Measurements from ENCODE around the gene FDX2. TPM values are rescaled to one million over a fixed set of nuclear protein-coding genes. Genes with fewer than 3 reads are reported as not detected.
"Not testable (repeated sequence)": the region's sequence is repeated elsewhere in the genome, so short reads cannot be mapped to it uniquely, and the experiment has no call there.

The FDX2 gene
- total RNA-seq, 1 experiment from 2014 or later: 30.3 TPM

DNA sequence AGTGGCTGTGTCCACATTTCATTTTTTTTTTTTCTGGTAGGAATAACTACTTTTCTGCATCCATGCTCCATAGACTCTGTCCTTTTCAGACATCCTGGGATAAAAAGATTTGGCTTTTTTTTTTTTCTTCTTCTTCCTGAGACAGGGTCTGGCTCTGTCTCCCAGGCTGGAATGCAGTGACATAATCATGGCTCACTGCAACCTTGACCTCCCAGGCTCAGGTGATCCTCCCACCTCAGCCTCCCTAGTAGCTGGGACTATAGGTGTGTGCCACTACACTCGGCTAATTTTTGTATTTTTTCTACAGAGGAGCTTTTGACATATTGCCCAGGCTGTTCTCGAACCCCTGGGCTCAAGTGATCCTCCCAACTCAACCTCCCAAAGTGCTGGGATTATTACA, 27.7 kb upstream of the FDX2 start:
- POLR2A ChIA-PET: interaction anchor here (5.0 kb wide), 1 partner anchor 9 kb away, joined by 22 read pairs; the partner anchor contains the start of gene RAVER1
- TF ChIP-seq, protein P1, sequence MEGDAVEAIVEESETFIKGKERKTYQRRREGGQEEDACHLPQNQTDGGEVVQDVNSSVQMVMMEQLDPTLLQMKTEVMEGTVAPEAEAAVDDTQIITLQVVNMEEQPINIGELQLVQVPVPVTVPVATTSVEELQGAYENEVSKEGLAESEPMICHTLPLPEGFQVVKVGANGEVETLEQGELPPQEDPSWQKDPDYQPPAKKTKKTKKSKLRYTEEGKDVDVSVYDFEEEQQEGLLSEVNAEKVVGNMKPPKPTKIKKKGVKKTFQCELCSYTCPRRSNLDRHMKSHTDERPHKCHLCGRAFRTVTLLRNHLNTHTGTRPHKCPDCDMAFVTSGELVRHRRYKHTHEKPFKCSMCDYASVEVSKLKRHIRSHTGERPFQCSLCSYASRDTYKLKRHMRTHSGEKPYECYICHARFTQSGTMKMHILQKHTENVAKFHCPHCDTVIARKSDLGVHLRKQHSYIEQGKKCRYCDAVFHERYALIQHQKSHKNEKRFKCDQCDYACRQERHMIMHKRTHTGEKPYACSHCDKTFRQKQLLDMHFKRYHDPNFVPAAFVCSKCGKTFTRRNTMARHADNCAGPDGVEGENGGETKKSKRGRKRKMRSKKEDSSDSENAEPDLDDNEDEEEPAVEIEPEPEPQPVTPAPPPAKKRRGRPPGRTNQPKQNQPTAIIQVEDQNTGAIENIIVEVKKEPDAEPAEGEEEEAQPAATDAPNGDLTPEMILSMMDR (IDR thresholded peaks at IDR 0.05; ENCODE audit: unreplicated experiment): no peak
- Mint-ChIP-seq H3K27ac (ENCODE audit: low read depth, unreplicated experiment) (no peak overlapping the region), H3K9me3 (ENCODE audit: unreplicated experiment) (no peaks in the 10 kb centered on the region), H3K36me3 (ENCODE audit: insufficient read depth, unreplicated experiment) (no peaks in the 10 kb centered on the region), H3K4me1 (ENCODE audit: insufficient read depth, unreplicated experiment) (peaks cover 4% of the 10 kb centered on the region), H3K4me3 (ENCODE audit: unreplicated experiment) (no peak overlapping the region), H3K27me3 (ENCODE audit: insufficient read depth, unreplicated experiment) (no peaks in the 10 kb centered on the region)
- DNase-seq (ENCODE audit: unreplicated experiment): no peak
- intact Hi-C loops (cut with micrococcal nuclease): no loop called here
- BruUV-seq (replicated peaks): no TSS peak
- CTCF ChIA-PET: interaction anchor here (0.6 to 1.2 kb wide), 4 partner anchors 8 to 405 kb away, joined by 3 read pairs; no protein-coding TSS in a partner anchor

DNA sequence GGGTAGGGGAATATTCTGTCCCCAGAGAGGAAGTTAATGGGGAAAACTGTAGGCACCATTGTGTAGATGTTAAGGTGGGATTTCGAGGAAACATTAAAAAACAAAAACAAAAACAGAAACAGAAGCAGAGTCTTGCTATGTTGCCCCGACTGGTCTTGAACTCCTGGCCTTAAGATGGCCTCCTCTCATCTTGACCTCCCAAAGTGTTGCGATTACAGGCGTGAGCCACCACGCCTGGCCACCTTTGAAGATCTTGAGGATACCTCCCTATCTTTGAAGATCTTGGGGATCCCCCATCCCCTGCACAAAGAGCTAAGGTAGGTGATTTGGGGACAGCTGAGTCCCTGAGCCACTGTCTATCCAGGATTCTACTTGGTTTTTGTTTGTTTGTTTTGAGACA, 24.2 kb upstream of the FDX2 start:
- TF ChIP-seq, protein P1 (IDR thresholded peaks at IDR 0.05; ENCODE audit: unreplicated experiment): no peak
- BruUV-seq (replicated peaks): no TSS peak
- DNase-seq (ENCODE audit: unreplicated experiment): no peak
- H3K27me3 Mint-ChIP-seq (ENCODE audit: insufficient read depth, unreplicated experiment): no peaks in the 10 kb centered on the region
- no peak overlapping the region for H3K4me3 Mint-ChIP-seq (ENCODE audit: unreplicated experiment)
- intact Hi-C loops (cut with micrococcal nuclease): no loop called here
- H3K27ac Mint-ChIP-seq (ENCODE audit: low read depth, unreplicated experiment): no peak overlapping the region
- POLR2A ChIA-PET: no interaction called here
- H3K36me3 Mint-ChIP-seq (ENCODE audit: insufficient read depth, unreplicated experiment): no peaks in the 10 kb centered on the region
- H3K9me3 Mint-ChIP-seq (ENCODE audit: unreplicated experiment): no peaks in the 10 kb centered on the region
- CTCF ChIA-PET: interaction anchor here (0.6 to 1.2 kb wide), 2 partner anchors 65 to 119 kb away, joined by 3 read pairs; no protein-coding TSS in a partner anchor
- H3K4me1 Mint-ChIP-seq (ENCODE audit: insufficient read depth, unreplicated experiment): no peaks in the 10 kb centered on the region

DNA sequence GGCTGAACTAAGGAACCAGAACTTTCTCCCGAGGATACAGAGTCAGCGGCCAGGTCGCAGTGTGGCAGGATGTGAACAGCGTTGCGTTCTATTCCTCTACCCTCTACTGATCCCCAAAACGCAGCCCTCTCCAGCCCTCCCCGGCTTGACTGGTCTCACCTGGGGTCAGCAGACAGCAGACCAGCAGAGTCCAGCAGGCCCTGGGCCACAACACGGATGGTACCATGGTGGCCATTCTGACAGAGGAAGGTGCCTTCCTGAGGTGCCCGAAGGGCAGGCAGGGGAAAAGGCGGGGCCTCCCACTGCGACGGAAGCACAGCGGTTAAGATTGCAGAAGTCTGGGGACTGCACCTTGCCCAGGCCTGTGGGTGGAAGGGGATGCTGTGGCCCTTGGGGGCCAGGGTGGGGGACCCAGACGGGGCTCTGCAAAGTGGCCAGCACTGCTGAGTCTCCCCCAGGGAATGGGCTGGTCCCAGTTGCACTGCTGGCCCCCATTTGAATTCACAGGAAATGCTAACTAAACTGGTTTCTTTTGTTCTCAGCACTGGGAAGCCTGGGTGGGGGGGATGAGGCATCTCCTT, 23.7 kb upstream of the FDX2 start, which contains the start of gene ICAM3:
Gene ICAM3 (minus strand): TSS at position 245 of the 581 bp plus-strand sequence. CDS start 10 bp downstream, at position 235.
- Mint-ChIP-seq H3K27me3 (ENCODE audit: insufficient read depth, unreplicated experiment) (no peaks in the 10 kb centered on the region), H3K4me1 (ENCODE audit: insufficient read depth, unreplicated experiment) (no peaks in the 10 kb centered on the region), H3K27ac (ENCODE audit: low read depth, unreplicated experiment) (no peak within 1 kb of the TSS), H3K36me3 (ENCODE audit: insufficient read depth, unreplicated experiment) (no peaks in the 10 kb centered on the region), H3K9me3 (ENCODE audit: unreplicated experiment) (no peaks in the 10 kb centered on the region), H3K4me3 (ENCODE audit: unreplicated experiment) (no peak within 1 kb of the TSS)
- DNase-seq (ENCODE audit: unreplicated experiment): no peak
- intact Hi-C loops (cut with micrococcal nuclease): no loop called here
- BruUV-seq (replicated peaks): no TSS peak
- TF ChIP-seq, protein P1 (IDR thresholded peaks at IDR 0.05; ENCODE audit: unreplicated experiment): no peak
- CTCF ChIA-PET: no interaction called here
- POLR2A ChIA-PET: no interaction called here

DNA sequence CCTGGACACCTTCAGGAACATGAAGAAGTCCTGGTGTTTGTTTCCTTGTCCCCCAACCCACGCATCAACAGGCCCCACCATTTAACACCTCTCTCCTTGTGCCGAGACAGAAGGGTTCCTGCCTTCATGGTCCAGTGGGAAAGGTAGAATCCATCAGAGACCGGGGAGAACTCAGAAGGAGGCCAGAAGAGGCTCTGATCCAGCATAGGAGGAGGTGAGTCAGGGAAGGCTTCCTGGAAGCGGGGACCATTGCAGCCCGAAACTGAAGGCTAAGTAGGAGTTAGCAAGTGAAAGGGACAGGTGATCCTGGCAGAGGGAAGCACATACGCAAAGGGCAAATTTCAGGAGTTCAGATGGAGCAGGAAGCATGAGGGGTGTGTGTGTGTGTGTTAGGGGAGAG, 23.1 kb upstream of the FDX2 start:
- intact Hi-C loops (cut with micrococcal nuclease): no loop called here
- CTCF ChIA-PET: interaction anchor here (0.6 kb wide), 1 partner anchor 31 kb away, joined by 4 read pairs; no protein-coding TSS in a partner anchor
- Mint-ChIP-seq H3K27ac (ENCODE audit: low read depth, unreplicated experiment) (no peak overlapping the region), H3K36me3 (ENCODE audit: insufficient read depth, unreplicated experiment) (no peaks in the 10 kb centered on the region), H3K4me1 (ENCODE audit: insufficient read depth, unreplicated experiment) (no peaks in the 10 kb centered on the region), H3K4me3 (ENCODE audit: unreplicated experiment) (no peak overlapping the region), H3K9me3 (ENCODE audit: unreplicated experiment) (no peaks in the 10 kb centered on the region), H3K27me3 (ENCODE audit: insufficient read depth, unreplicated experiment) (no peaks in the 10 kb centered on the region)
- TF ChIP-seq, protein P1 (IDR thresholded peaks at IDR 0.05; ENCODE audit: unreplicated experiment): no peak
- no peak for DNase-seq (ENCODE audit: unreplicated experiment)
- POLR2A ChIA-PET: interaction anchor here (1.0 kb wide), 1 partner anchor 24 kb away, joined by 4 read pairs; no protein-coding TSS in a partner anchor
- no TSS peak for BruUV-seq (replicated peaks)

DNA sequence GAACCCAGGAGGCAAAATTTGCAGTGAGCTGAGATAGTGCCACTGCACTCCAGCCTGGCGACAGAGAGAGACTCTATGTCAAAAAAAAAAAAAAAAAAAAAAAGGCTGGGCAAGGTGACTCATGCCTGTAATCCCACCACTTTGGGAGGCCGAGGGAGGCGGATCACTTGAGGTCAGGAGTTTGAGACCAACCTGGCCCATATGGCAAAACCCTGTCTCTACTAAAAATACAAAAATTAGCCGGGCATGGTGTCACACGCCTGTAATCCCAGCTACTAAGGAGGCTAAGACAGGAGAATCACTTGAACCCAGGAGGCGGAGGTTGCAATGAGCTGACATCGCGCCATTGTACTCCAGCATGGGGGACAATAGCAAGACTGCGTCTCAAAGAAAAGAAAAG, 20.9 kb upstream of the FDX2 start:
- H3K9me3 Mint-ChIP-seq (ENCODE audit: unreplicated experiment); H3K36me3 Mint-ChIP-seq (ENCODE audit: insufficient read depth, unreplicated experiment); H3K27ac Mint-ChIP-seq (ENCODE audit: low read depth, unreplicated experiment); DNase-seq (ENCODE audit: unreplicated experiment); BruUV-seq (replicated peaks); intact Hi-C loops (cut with micrococcal nuclease); H3K4me1 Mint-ChIP-seq (ENCODE audit: insufficient read depth, unreplicated experiment); H3K4me3 Mint-ChIP-seq (ENCODE audit: unreplicated experiment); H3K27me3 Mint-ChIP-seq (ENCODE audit: insufficient read depth, unreplicated experiment): not testable (repeated sequence)
- POLR2A ChIA-PET: interaction anchor here (0.7 kb wide), 2 partner anchors 17 to 44 kb away, joined by 3 read pairs; partner anchors contain the start of gene TYK2
- CTCF ChIA-PET: interaction anchor here (0.6 to 1.5 kb wide), 5 partner anchors 41 to 1229 kb away, joined by 3 to 5 read pairs (median 3); no protein-coding TSS in a partner anchor

Measured in MCF 10A (cell line).